GM12892 (cell line): ENCODE data around the gene ACSM2B. TPM values are rescaled to one million over a fixed set of nuclear protein-coding genes. Genes with fewer than 3 reads are reported as not detected.
"Not testable (repeated sequence)": the region's sequence is repeated elsewhere in the genome, so short reads cannot be mapped to it uniquely, and the experiment has no call there.

Source experiments
- DNase-seq: peaks from one replicate; pipeline ENCODE4 v3.0.0; 2011; ENCODE audit not compliant: insufficient read length
- FAIRE-seq: peaks from 2 replicates; lab custom pipeline; 2011; peaks lifted over from hg19 to GRCh38; lab: Jason Lieb, UNC
- POLR2A ChIP-seq: IDR thresholded peaks from 2 replicates; pipeline ENCODE4 v1.6.1; 2011; ENCODE audit warnings: low read depth, low read length, control low read depth
- POLR2AphosphoS5 ChIP-seq: IDR thresholded peaks from 2 replicates; pipeline ENCODE4 v1.6.1; 2011; ENCODE audit warnings: low read depth, low read length, control low read depth
- TAF1 ChIP-seq: IDR thresholded peaks from 2 replicates; pipeline ENCODE4 v1.6.1; 2011; ENCODE audit warnings: low read depth, mild to moderate bottlenecking, control low read depth, low read length, borderline replicate concordance
- polyA plus RNA-seq: library from polyadenylated mRNA; unstranded; fragments of >200 nt; gene quantifications from one replicate; pipeline ENCODE4 v1.2.1, GENCODE V29; 2012; ENCODE audit warnings: missing spikeins, inconsistent platforms; ENCODE audit not compliant: missing spikeins

ACSM2B gene
- polyA plus RNA-seq: not detected

- not testable (repeated sequence) for FAIRE-seq, DNase-seq
Measured at GRCh38 chr16:20576145-20576544, at the start of gene ACSM2B. ACSM2B (minus strand) TSS chr16:20576367; CDS start chr16:20564845, 11,522 bp downstream.

GRCh38 chr16:20624882-20625807 lies 49.0 kb upstream of the ACSM2B start:
- no peak for TF ChIP-seq POLR2A
- TF ChIP-seq POLR2AphosphoS5: no peak
- no peak for TF ChIP-seq TAF1
- FAIRE-seq (no peak), DNase-seq (no peak)

- no peak for TF ChIP-seq POLR2AphosphoS5
- TF ChIP-seq POLR2A: no peak
- no peak for TF ChIP-seq TAF1
- DNase-seq (no peak), FAIRE-seq (no peak)
Measured at GRCh38 chr16:20624205-20624604, 48.0 kb upstream of the ACSM2B start.

GRCh38 chr16:20622498-20622870 lies 46.3 kb upstream of the ACSM2B start:
- FAIRE-seq (no peak), DNase-seq (no peak)
- TF ChIP-seq POLR2AphosphoS5 (no peak), POLR2A (no peak), TAF1 (no peak)

- FAIRE-seq (no peak), DNase-seq (no peak)
- TF ChIP-seq TAF1: no peak
- no peak for TF ChIP-seq POLR2A
- no peak for TF ChIP-seq POLR2AphosphoS5
Measured at GRCh38 chr16:20621406-20621805, 45.2 kb upstream of the ACSM2B start.

GRCh38 chr16:20620770-20621169 lies 44.6 kb upstream of the ACSM2B start:
- DNase-seq (no peak), FAIRE-seq (no peak)
- TF ChIP-seq POLR2AphosphoS5 (no peak), POLR2A (no peak), TAF1 (no peak)

GRCh38 chr16:20620003-20620402 lies 43.8 kb upstream of the ACSM2B start:
- DNase-seq (no peak), FAIRE-seq (no peak)
- TF ChIP-seq TAF1: no peak
- no peak for TF ChIP-seq POLR2AphosphoS5
- TF ChIP-seq POLR2A: no peak

GRCh38 chr16:20617271-20617670 lies 41.1 kb upstream of the ACSM2B start:
- no peak for FAIRE-seq
- TF ChIP-seq POLR2A: no peak
- no peak for TF ChIP-seq TAF1
- TF ChIP-seq POLR2AphosphoS5: no peak

GRCh38 chr16:20614186-20615141 lies 38.3 kb upstream of the ACSM2B start:
- no peak for DNase-seq
- no peak for FAIRE-seq
- TF ChIP-seq TAF1 (no peak), POLR2AphosphoS5 (no peak), POLR2A (no peak)

More at GRCh38 chr16:20617271-20617670, 41.1 kb upstream of the ACSM2B start:
- DNase-seq: no peak

GRCh38 chr16:20613481-20614185 lies 37.5 kb upstream of the ACSM2B start:
- TF ChIP-seq POLR2A (no peak), POLR2AphosphoS5 (no peak), TAF1 (no peak)
- FAIRE-seq: no peak
- DNase-seq: no peak
